ENCODE measurements around the gene PRDX2.

DNA sequence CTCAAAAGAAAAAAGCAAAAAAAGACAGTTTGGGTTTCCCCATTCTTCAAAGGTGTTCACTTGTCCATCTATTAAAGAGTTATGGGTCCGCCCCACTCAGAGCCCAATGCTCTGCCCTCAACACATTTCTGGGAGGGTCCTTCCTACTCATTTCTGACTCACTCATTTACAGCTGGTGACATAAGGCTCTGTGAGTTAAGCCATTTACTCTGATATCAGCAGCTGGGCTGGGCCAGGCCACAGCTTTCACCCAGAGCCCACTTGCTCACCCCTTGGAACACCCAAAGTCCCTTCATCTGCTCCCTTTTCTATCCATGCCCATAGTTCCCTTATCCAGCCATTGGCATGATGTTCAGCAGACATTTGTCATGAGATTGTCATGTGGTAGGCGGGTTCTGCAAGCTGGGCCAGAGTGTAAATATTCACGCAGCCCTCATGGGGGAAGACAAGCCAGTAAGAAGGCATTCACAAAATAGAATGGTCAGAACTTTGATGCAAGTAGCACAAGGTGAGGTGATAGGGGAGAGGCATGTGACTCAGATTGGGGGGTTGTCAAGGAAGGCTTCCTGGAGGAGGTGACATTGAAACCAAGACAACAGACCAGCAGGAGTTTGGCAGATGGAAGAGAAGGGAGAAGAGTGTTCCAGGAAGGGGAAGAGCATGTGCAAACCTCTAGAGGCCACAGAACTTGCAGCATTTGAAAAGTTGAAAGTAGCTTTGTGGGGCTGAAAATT lies 42.6 kb upstream of the PRDX2 start:
- TF ChIP-seq POLR2AphosphoS5 (IDR thresholded peaks at IDR 0.05; ENCODE audit: low read depth, low read length) (no peak), TAF1 (IDR thresholded peaks at IDR 0.05; ENCODE audit: borderline replicate concordance, insufficient read depth, low read length) (no peak)
- TF ChIP-seq, protein P1, sequence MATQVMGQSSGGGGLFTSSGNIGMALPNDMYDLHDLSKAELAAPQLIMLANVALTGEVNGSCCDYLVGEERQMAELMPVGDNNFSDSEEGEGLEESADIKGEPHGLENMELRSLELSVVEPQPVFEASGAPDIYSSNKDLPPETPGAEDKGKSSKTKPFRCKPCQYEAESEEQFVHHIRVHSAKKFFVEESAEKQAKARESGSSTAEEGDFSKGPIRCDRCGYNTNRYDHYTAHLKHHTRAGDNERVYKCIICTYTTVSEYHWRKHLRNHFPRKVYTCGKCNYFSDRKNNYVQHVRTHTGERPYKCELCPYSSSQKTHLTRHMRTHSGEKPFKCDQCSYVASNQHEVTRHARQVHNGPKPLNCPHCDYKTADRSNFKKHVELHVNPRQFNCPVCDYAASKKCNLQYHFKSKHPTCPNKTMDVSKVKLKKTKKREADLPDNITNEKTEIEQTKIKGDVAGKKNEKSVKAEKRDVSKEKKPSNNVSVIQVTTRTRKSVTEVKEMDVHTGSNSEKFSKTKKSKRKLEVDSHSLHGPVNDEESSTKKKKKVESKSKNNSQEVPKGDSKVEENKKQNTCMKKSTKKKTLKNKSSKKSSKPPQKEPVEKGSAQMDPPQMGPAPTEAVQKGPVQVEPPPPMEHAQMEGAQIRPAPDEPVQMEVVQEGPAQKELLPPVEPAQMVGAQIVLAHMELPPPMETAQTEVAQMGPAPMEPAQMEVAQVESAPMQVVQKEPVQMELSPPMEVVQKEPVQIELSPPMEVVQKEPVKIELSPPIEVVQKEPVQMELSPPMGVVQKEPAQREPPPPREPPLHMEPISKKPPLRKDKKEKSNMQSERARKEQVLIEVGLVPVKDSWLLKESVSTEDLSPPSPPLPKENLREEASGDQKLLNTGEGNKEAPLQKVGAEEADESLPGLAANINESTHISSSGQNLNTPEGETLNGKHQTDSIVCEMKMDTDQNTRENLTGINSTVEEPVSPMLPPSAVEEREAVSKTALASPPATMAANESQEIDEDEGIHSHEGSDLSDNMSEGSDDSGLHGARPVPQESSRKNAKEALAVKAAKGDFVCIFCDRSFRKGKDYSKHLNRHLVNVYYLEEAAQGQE (IDR thresholded peaks at IDR 0.05; ENCODE audit: insufficient read depth in 1 of 2, low read depth in 2 of 2, low read length in 2 of 2) = no peak

Measured in PFSK-1 (cell line).